H1 (cell line): ENCODE measurements around the gene USP38. TPM values are rescaled to one million over a fixed set of nuclear protein-coding genes. Genes with fewer than 3 reads are reported as not detected.

Experiments used
- CHD7 ChIP-seq: fragments of 300-600 bp; sonication (generic); IDR thresholded peaks from 2 replicates; pipeline ENCODE4 v1.7.1; 2012; ENCODE audit warnings: low read length, moderate library complexity, mild to moderate bottlenecking, inconsistent platforms; ENCODE audit not compliant: insufficient replicate concordance
- MAFK ChIP-seq: IDR thresholded peaks from 2 replicates; pipeline ENCODE4 v1.6.1; 2012; ENCODE audit warnings: low read depth, mild to moderate bottlenecking, improper control_type of control experiment, low read length
- PHF8 ChIP-seq: fragments of 200-600 bp; sonication (generic); conservative IDR thresholded peaks from 2 replicates; pipeline ENCODE4 v1.7.1; 2012; ENCODE audit warnings: low read depth, mild to moderate bottlenecking, inconsistent platforms, low read length, moderate library complexity
- RXRA ChIP-seq: IDR thresholded peaks from 2 replicates; pipeline ENCODE4 v1.6.1; 2011; ENCODE audit warnings: low read depth, mild to moderate bottlenecking, low read length, moderate library complexity; ENCODE audit not compliant: insufficient read depth
- SP2 ChIP-seq: IDR thresholded peaks from 2 replicates; pipeline ENCODE4 v1.6.1; 2012; ENCODE audit warnings: mild to moderate bottlenecking, low read length, inconsistent platforms
- TBP ChIP-seq: IDR thresholded peaks from 2 replicates; pipeline ENCODE4 v1.6.1; 2011; ENCODE audit warnings: low read depth, low read length, improper control_type of control experiment
- polyA plus RNA-seq, 7 experiments: library from polyadenylated mRNA; depleted of rRNA in 3 of 7; stranded (reverse) in 5 of 7; unstranded in 2 of 7; fragments of >200 nt in 5 of 7; fragments of 200-250 nt in 2 of 7; gene quantifications; 1 replicate in 5 of 7; 2 replicates in 1 of 7; 4 replicates in 1 of 7; pipeline versions ENCODE4 v1.2.1 to v1.2.3, GENCODE V29; 2011 to 2013; ENCODE audit warnings: missing spikeins in 2 of 7, mixed read lengths in 2 of 7
- total RNA-seq: library from RNA; stranded (reverse); fragmentation: NEBNext Ultra II Directional; extraction: Animal tissue kit (Norgen Biotek cat#: 25700); gene quantifications from 2 replicates; pipeline ENCODE4 v1.2.1, GENCODE V29; 2021

The USP38 gene
- total and polyA plus RNA-seq, 2 of the 8 experiments (the other 6 are each of a cell fraction or from before 2014, with no cell fraction given): 3.2 to 10.5 TPM

GRCh38 chr4:143241892-143242291 is 57.2 kb downstream of the USP38 start (continued):
- no peak for TF ChIP-seq CHD7
- no peak for TF ChIP-seq MAFK
- TF ChIP-seq SP2: no peak
- no peak for TF ChIP-seq PHF8
- TF ChIP-seq TBP: no peak
- TF ChIP-seq RXRA: no peak
